Measurements from ENCODE around the gene WHRN. TPM values are rescaled to one million over a fixed set of nuclear protein-coding genes. Genes with fewer than 3 reads are reported as not detected.

The WHRN gene
- 7.1 and 7.4 TPM in 2 replicates for total RNA-seq (2014; rRNA removed; shearing (Covaris generic))

GRCh38 chr9:114505187-114506081, at the start of gene WHRN:
Gene WHRN, minus strand, starts transcription at chr9:114505473. Its CDS starts 672 bp downstream, at chr9:114504801.

GRCh38 chr9:114387680-114388356, 117.5 kb downstream of the WHRN start, which contains the start of gene AKNA:
Gene AKNA, minus strand, starts transcription at chr9:114387982. Its CDS starts 6,649 bp downstream, at chr9:114381333.

Small RNA genes within 50 kb of the gene (small RNA-seq; reads per million reads assigned to genes)
- not detected for gene AL138895.2

Other genes with a start within 250 kb of the WHRN start
- gene ORM1, start 182.4 kb downstream of the WHRN start, total RNA-seq (2014; rRNA removed; shearing (Covaris generic)) = not detected in 2 replicates
- gene ORM2, start 175.6 kb downstream of the WHRN start, total RNA-seq (2014; rRNA removed; shearing (Covaris generic)) = not detected in 2 replicates
- 11.4 and 11.7 TPM in 2 replicates for gene AKNA, start 117.5 kb downstream of the WHRN start, total RNA-seq (2014; rRNA removed; shearing (Covaris generic))
- 143 and 158 TPM in 2 replicates for gene ATP6V1G1, start 82.3 kb upstream of the WHRN start, total RNA-seq (2014; rRNA removed; shearing (Covaris generic))
- gene TMEM268, start 105.8 kb upstream of the WHRN start, total RNA-seq (2014; rRNA removed; shearing (Covaris generic)) = 12.4 and 12.5 TPM in 2 replicates
- not detected in 2 replicates for gene TEX53, start 152.3 kb upstream of the WHRN start, total RNA-seq (2014; rRNA removed; shearing (Covaris generic))
- gene TEX48, start 176.7 kb upstream of the WHRN start, total RNA-seq (2014; rRNA removed; shearing (Covaris generic)) = not detected in 2 replicates

All from A375 (cell line).